Fibroblast of skin of left biceps (primary cell): ENCODE results near the gene CYTH1.

Source experiments
- DNase-seq, 2 experiments: peaks; one replicate each; pipeline ENCODE4 v3.0.0-alpha.2; 2013; ENCODE audit warnings: low read depth in 2 of 2

The CYTH1 gene

GRCh38 chr17:78716292-78716691 lies 65.8 kb downstream of the CYTH1 start:
- no peak for DNase-seq

- DNase-seq: no peak
These were observed 66.2 kb downstream of the CYTH1 start for GRCh38 chr17:78715876-78716275.

- no peak for DNase-seq
These were observed 66.9 kb downstream of the CYTH1 start for GRCh38 chr17:78715000-78715771.

- DNase-seq: no peak
These were observed 67.5 kb downstream of the CYTH1 start for GRCh38 chr17:78714534-78714933.

- no peak for DNase-seq
These were observed 70.0 kb downstream of the CYTH1 start for GRCh38 chr17:78712043-78712442.

GRCh38 chr17:78710607-78711006 lies 71.5 kb downstream of the CYTH1 start:
- no peak for DNase-seq

- no peak for DNase-seq
These were observed 72.3 kb downstream of the CYTH1 start for GRCh38 chr17:78709751-78710181.

- DNase-seq: no peak
These were observed 72.9 kb downstream of the CYTH1 start for GRCh38 chr17:78709119-78709681.

GRCh38 chr17:78708510-78708973 lies 73.5 kb downstream of the CYTH1 start:
- DNase-seq: peak; percentile 25 to 39

- no peak for DNase-seq
These were observed 74.2 kb downstream of the CYTH1 start for GRCh38 chr17:78707923-78708322.

GRCh38 chr17:78707016-78707415 lies 75.1 kb downstream of the CYTH1 start:
- no peak for DNase-seq

GRCh38 chr17:78706271-78706915 lies 75.7 kb downstream of the CYTH1 start:
- DNase-seq: no peak

- no peak for DNase-seq
These were observed 77.0 kb downstream of the CYTH1 start for GRCh38 chr17:78705071-78705470.

- DNase-seq: no peak
These were observed 77.5 kb downstream of the CYTH1 start for GRCh38 chr17:78704594-78704993.

GRCh38 chr17:78697554-78698343 lies 84.3 kb downstream of the CYTH1 start:
- no peak for DNase-seq

- DNase-seq: no peak
These were observed 85.0 kb downstream of the CYTH1 start for GRCh38 chr17:78697122-78697521.

- DNase-seq: no peak
These were observed 85.8 kb downstream of the CYTH1 start for GRCh38 chr17:78696016-78696982.

GRCh38 chr17:78694805-78695531 lies 87.1 kb downstream of the CYTH1 start:
- no peak for DNase-seq

GRCh38 chr17:78693346-78694083 lies 88.6 kb downstream of the CYTH1 start:
- no peak for DNase-seq
